GM19438 (cell line): ENCODE results near the gene LSAMP.
"Not testable (repeated sequence)": the region's sequence is repeated elsewhere in the genome, so short reads cannot be mapped to it uniquely, and the experiment has no call there.

Experiments used
- ATAC-seq: cut with Tn5 transposase; IDR thresholded peaks from one replicate; pipeline ENCODE4 v1.9.1; 2021; ENCODE audit warnings: low read depth; ENCODE audit not compliant: unreplicated experiment

LSAMP gene

DNA sequence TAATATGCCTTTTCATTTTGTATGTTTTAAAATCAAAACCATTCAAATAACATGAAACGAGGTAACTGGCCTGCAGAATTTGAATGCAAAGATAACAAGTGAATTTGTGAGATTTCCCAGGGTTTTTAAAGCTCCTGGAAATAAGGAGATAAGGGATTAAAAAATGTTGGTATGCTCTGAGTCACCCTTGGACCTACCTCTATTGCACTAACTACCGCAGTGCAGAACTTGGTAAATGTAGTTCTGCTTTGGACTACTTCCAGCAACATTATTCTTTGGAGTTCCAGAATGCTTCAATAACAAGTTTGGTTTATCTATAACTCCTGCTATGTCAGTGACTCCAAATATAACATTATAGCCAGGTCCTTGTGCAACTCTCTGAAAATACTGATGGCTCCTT, 620.2 kb downstream of the LSAMP start:
- ATAC-seq, result no peak

DNA sequence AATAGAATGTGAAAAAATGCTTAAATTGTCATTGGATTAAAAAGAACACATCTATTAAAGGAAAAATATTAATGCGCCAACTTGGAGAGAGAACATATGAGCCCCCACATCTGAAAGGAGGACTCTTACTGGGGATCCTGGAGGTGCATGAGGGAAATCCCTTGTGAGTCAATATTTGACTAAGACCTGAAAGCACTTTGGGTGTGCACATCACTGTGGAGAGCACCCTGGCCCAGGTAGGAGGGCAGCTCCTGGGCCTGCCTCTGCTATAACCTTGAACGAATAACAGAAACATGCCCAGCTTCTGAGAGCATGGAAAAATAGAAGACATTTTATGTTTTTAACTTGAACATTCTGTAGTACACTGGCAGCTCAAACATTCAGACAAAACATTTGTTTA, 622.2 kb downstream of the LSAMP start:
- no peak for ATAC-seq

- no peak for ATAC-seq
Observed at GRCh38 chr3:115822579-115822978, 622.7 kb downstream of the LSAMP start.

DNA sequence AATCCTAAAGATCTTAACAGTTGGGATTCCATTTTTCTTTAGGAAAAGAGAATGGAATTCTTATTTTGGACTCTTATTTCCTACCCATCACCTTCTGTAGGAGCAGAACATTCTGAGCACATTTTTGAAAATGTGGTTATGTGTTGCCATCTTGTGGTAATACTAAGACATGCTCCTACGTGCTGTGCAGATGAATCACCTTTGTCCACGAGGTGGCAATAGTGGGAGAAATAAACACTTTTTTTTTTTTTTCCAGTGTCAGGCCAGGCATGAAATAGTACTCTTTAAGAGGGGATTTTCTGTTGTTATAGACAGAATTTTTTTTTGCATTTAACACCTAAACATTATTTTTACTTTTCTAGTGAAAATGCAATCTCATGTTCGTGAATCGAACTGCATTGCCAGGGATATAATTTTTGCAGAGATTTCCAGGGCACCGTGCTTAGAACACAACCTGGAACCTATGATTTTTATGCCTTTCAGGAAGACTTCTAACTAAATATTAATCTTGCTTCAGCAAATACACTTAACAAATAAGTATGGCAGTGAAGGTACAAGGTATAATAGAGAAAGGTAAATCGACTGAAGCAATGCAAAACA, 625.4 kb downstream of the LSAMP start:
- ATAC-seq, result peak; percentile 89

DNA sequence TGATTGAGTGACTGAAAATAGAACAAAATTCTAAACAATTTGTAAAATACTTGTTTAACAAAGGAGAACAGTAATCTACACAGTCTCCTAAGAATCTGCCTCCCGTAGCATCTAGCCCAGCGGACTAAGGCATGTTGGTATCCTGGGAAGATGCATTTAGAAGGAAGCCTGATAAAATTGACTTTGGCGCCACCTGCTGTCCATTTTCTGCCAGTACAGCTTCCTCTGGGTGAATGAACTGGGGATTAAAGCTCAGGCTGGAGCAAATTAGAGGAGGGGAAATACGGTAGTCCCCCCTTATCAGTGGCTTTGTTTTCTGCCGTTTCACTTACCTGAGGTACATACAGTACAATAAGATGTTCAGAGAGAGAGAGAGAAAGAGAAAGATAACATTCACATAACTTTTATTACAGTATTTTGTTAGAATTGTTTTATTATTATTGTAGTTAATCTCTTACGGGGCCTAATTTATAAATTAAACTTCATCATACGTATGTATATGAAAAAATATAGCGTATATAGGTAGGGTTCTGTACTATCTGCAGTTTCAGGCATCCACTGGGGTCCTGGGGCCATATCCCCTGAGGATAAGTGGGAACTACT, 630.4 kb downstream of the LSAMP start:
- ATAC-seq, result peak; percentile 54

DNA sequence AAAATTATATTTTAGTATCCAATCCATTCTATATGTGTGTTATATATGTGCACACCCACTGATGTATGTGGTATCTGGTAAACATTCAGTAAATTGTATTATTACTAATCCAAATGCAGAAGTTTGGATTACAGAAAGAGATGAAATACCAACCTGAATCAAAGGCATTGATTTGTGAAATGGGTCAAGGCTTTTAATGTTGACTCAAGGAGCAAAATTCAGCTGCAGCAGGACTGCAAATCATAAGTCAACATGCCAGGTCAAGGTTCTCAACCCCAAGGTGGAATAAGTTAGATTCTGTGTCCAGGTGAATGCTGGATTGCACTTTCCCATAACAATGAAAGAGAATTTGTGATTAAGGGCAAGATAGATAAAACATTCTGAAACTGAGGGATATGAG, 631.3 kb downstream of the LSAMP start:
- ATAC-seq, result no peak

DNA sequence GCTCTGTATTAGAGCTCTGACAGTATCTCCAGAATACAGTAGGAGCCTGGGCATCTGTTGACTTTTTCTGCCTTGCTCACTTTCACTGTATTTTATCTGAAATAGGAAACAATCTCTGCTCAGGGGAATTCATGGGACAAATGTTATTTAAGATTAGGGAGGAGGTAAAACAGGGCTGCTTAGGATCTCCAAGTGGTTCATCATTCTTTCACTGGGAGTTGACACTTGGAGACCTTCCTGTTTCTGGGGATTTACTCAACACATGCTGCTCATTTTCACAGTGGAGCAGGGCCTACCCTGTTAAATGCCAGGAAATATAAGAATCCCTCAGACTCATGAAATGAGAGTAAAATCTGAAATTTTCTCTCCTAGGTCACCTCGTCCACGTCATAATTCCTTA, 636.5 kb downstream of the LSAMP start:
- ATAC-seq, result no peak

- no peak for ATAC-seq
Observed at GRCh38 chr3:115808244-115808643, 637.0 kb downstream of the LSAMP start.

- no peak for ATAC-seq
Observed at GRCh38 chr3:115806501-115806900, 638.8 kb downstream of the LSAMP start.

GRCh38 chr3:115805520-115805919, 639.8 kb downstream of the LSAMP start:
- ATAC-seq, result no peak

GRCh38 chr3:115804713-115805119, 640.6 kb downstream of the LSAMP start:
- ATAC-seq, result no peak

DNA sequence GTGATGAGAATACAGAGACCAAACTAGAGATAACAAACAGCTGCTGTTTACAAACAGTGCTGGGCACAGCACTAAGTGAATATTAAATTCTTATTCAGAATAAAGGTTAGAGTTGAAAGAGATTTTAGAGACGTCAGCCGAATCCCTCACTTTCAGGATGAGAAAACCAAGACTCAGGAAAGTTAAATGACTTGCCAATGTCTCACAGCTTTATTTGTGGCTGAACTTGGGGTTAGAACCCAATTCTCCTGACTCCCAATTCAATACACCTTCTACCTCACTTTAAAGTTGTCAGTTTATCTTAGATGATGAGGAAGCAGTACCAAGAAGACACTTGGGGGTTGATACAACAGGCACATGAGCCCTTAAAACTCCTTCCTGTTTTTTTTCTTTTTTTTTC, 641.1 kb downstream of the LSAMP start:
- no peak for ATAC-seq

DNA sequence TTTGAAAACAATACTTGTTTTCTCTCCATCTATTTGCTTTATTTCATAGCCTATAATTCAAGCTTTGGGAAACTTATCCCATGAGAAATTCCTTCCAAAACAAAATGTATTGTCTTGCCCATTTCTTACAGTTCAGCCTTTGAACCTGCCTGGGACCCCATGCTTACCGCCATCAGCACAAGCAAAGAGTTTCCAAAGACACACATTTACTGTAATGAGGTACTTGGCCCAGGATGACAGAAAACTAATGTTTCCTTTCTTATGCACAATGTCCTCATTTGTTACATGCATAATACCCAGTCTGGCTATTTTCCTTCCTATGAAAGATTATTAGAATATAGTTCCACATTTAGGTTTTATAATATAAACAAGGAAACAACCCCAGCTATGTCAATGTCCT, 641.6 kb downstream of the LSAMP start:
- no peak for ATAC-seq

DNA sequence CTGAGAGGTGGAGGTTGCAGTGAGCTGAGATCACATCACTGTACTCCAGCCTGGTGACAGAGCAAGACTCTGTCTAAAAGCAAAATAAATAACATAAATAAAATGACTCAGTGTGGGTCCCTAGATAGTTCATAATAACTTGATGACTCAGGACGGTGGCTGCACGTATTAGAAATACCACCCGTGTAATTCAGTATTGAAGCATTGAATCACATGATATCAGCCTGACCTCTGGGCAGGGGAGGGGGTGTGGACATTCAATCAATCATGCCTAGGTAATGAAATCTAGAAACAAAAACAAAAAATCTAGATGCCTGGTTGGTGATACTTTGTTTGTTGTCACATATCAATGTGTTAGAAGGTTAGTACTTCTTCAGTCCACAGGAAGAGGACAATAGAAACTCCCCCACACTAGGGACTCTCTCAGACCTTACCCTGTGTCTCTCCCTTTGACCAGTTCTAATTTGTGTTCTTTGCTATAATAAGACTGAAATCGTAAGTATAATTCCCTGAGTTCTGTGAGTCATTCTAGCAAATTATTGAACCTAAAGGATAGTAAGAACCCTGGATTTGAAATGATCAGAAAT, 644.7 kb downstream of the LSAMP start:
- no peak for ATAC-seq

GRCh38 chr3:115800065-115800464, 645.2 kb downstream of the LSAMP start:
- not testable (repeated sequence) for ATAC-seq

GRCh38 chr3:115792206-115792955, 652.9 kb downstream of the LSAMP start:
- peak; percentile 60 for ATAC-seq

GRCh38 chr3:115791271-115792153, 653.8 kb downstream of the LSAMP start:
- not testable (repeated sequence) for ATAC-seq

DNA sequence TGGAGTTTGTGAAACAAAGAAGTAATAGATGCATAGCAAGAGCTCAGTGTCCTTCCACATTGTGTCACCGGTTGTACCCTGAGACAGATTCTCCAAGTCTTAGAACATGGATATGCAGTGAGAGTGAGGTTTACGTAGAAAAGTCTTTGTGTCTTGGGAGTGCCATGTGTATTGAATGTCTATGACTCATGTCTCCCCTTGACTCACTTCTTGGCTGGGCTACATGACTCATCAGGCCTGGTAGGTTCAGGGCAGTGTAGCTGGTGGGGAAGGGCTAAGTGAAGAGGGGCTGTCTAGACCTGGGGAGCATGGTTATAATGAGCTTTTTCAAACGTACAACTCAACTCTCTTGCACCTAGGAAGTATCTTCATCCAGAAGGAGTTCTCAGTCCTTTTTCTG, 654.5 kb downstream of the LSAMP start:
- ATAC-seq, result no peak

- no peak for ATAC-seq
Observed at GRCh38 chr3:115789481-115789880, 655.8 kb downstream of the LSAMP start.

DNA sequence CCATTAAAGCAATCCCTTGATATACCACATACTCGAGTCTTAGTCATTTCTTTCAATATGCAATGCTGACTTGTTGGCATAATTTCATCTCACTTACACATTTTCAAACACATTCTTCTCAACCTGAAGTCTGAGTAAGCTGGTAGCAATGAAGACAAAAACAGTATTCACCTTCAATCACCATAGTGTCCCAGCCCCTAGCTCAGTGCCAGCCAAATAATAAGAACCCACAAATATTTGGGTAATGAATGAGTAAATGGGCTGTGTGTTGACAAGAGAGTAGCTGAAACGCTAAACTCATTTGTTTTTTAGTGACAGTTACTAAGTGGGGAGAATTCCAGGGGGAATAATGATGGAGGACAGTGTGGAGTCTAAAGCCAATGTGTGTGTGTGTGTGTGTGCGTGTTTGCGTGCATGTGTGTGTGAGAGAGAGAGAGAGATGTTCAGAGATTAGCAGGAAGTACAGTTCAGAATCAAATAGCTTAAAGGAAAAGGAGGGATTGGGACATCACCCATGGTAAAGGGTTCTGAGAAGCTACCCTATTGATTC, 656.3 kb downstream of the LSAMP start:
- ATAC-seq, result no peak
